Measurements from ENCODE around the gene BTRC.

DNA sequence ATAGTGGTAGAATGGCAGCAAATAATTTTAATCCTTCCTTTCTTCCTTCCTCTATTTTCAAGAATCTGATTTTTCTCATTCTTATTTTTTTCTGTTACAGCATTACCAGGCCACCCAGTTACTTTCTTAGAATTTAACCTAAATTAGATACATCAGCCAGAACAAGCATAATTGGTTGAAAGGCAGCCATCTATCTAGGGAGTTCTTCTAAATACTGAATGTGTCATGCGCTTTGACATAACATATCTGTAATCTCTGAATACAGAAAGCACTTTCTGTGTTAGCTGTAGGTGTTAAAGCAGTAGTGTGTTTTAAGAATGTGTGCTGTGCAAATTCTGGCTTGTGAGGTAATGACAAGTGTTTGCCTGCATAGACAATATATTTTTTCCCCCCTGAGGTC, 97.3 kb downstream of the BTRC start:
- TF ChIP-seq, protein P1, sequence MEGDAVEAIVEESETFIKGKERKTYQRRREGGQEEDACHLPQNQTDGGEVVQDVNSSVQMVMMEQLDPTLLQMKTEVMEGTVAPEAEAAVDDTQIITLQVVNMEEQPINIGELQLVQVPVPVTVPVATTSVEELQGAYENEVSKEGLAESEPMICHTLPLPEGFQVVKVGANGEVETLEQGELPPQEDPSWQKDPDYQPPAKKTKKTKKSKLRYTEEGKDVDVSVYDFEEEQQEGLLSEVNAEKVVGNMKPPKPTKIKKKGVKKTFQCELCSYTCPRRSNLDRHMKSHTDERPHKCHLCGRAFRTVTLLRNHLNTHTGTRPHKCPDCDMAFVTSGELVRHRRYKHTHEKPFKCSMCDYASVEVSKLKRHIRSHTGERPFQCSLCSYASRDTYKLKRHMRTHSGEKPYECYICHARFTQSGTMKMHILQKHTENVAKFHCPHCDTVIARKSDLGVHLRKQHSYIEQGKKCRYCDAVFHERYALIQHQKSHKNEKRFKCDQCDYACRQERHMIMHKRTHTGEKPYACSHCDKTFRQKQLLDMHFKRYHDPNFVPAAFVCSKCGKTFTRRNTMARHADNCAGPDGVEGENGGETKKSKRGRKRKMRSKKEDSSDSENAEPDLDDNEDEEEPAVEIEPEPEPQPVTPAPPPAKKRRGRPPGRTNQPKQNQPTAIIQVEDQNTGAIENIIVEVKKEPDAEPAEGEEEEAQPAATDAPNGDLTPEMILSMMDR (IDR thresholded peaks at IDR 0.05) = no peak
- TF ChIP-seq POLR2A (IDR thresholded peaks at IDR 0.05) = no peak

Measured in body of pancreas (tissue), 4 donors.